IgD-negative memory B cell (primary cell): Measurements from ENCODE around the gene ANXA2. TPM values are rescaled to one million over a fixed set of nuclear protein-coding genes. Genes with fewer than 3 reads are reported as not detected.
A peak's percentile ranks its signal among the peaks of the same experiment; 100 is the strongest.

Source experiments
- H3K27ac Mint-ChIP-seq, 3 donors: one replicate each; pipeline ENCODE4 v1.8.0; 2020 to 2022; ENCODE audit warnings: mild to moderate bottlenecking in 3 of 3, mixed read lengths in 3 of 3, moderate library complexity in 1 of 3
- H3K27me3 Mint-ChIP-seq: one replicate; pipeline ENCODE4 v1.8.0; 2021; ENCODE audit warnings: mixed read lengths
- H3K36me3 Mint-ChIP-seq: one replicate; pipeline ENCODE4 v1.8.0; 2020; ENCODE audit warnings: mild to moderate bottlenecking, mixed read lengths
- H3K4me1 Mint-ChIP-seq, 3 donors: one replicate each; pipeline ENCODE4 v1.8.0; 2020 to 2022; ENCODE audit warnings: mixed read lengths in 3 of 3, mild to moderate bottlenecking in 1 of 3
- H3K4me3 Mint-ChIP-seq, 4 donors: one replicate each; pipeline ENCODE4 v1.8.0; 2020 to 2022; ENCODE audit warnings: mild to moderate bottlenecking in 4 of 4, mixed read lengths in 4 of 4, moderate library complexity in 3 of 4
- H3K9me3 Mint-ChIP-seq, 3 donors: one replicate each; pipeline ENCODE4 v1.8.0; 2020 to 2021; ENCODE audit warnings: mixed read lengths in 3 of 3, mild to moderate bottlenecking in 1 of 3
- polyA plus RNA-seq: library from polyadenylated mRNA; unstranded; fragments of 300-500 nt; fragmentation: Illumina TruSeq; gene quantifications from one replicate; pipeline ENCODE4 v1.2.3, GENCODE V29; 2021

ANXA2 gene
- polyA plus RNA-seq, 1 donor from 2014 or later: 462 TPM

- H3K4me3 Mint-ChIP-seq: peak overlapping the region in 1 of 4 donors; percentile 17
- peaks cover 2% of the 10 kb centered on the region for H3K36me3 Mint-ChIP-seq
- peak overlapping the region in 1 of 3 donors; percentile 50 for H3K27ac Mint-ChIP-seq
- no peaks in the 10 kb centered on the region for H3K27me3 Mint-ChIP-seq
- H3K9me3 Mint-ChIP-seq: no peaks in the 10 kb centered on the region
- H3K4me1 Mint-ChIP-seq: peaks cover 34 to 39% (median 35%) of the 10 kb centered on the region in 3 donors
These were observed 11.2 kb downstream of the ANXA2 start for GRCh38 chr15:60386615-60387014.

- H3K27ac Mint-ChIP-seq: peak overlapping the region in 1 of 3 donors; percentile 50
- H3K4me3 Mint-ChIP-seq: no peak overlapping the region
- H3K36me3 Mint-ChIP-seq: peaks cover 2% of the 10 kb centered on the region
- H3K4me1 Mint-ChIP-seq: peaks cover 29 to 36% (median 30%) of the 10 kb centered on the region in 3 donors
- H3K9me3 Mint-ChIP-seq: no peaks in the 10 kb centered on the region
- H3K27me3 Mint-ChIP-seq: no peaks in the 10 kb centered on the region
These were observed 11.9 kb downstream of the ANXA2 start for GRCh38 chr15:60385620-60386552.

DNA sequence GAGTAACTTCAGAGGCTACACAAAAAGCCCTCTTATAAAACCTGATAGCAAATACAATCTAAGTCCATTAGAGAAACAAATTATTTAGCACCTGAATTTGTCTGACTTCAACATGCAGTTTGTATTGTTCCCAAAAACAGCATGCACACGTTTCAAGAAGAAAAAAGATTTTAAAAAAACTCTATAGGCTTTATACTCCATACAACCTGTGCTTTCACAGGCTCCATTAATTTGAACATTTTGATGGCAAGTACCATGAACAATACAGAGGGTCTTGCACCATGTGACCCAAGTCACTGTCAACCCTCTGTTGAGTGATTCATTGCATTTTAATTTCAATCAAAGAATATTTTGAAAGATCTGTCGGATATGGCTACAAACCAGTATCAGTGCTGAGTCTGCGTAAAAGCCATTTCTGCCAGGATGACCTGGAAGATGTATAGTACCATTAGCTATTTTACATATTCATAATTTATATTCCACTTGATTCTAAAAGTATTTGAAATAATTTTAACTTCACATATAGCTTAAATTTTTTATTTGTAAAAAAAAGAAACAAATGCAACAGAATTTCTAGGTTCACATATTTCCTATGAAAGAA is 13.2 kb downstream of the ANXA2 start:
- H3K27me3 Mint-ChIP-seq: no peaks in the 10 kb centered on the region
- no peak overlapping the region for H3K4me3 Mint-ChIP-seq
- no peaks in the 10 kb centered on the region for H3K9me3 Mint-ChIP-seq
- peaks cover 2% of the 10 kb centered on the region for H3K36me3 Mint-ChIP-seq
- H3K27ac Mint-ChIP-seq: no peak overlapping the region
- peaks cover 17 to 26% (median 25%) of the 10 kb centered on the region in 3 donors for H3K4me1 Mint-ChIP-seq

DNA sequence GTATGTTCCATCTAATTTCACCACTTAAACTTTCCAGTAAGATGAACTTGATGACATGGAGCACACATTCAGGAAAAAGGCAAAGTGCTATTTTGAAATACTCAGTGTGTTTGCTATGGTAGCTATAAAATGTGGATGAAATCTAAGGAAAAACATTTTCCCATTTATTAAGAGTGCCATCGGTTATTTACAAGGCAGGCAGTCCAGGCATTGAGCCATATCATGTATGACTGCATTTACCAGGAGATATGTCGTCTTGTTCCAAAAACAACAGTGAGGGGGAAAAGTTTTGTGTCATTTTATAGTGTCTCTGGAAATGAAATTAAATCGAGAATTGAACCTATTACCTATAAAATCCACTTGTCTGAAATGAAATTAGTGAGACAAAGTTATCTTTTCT is 13.7 kb downstream of the ANXA2 start:
- no peak overlapping the region for H3K27ac Mint-ChIP-seq
- H3K36me3 Mint-ChIP-seq: peaks cover 2% of the 10 kb centered on the region
- H3K4me3 Mint-ChIP-seq: no peak overlapping the region
- H3K4me1 Mint-ChIP-seq: peaks cover 11 to 20% (median 19%) of the 10 kb centered on the region in 3 donors
- H3K27me3 Mint-ChIP-seq: no peaks in the 10 kb centered on the region
- H3K9me3 Mint-ChIP-seq: no peaks in the 10 kb centered on the region

DNA sequence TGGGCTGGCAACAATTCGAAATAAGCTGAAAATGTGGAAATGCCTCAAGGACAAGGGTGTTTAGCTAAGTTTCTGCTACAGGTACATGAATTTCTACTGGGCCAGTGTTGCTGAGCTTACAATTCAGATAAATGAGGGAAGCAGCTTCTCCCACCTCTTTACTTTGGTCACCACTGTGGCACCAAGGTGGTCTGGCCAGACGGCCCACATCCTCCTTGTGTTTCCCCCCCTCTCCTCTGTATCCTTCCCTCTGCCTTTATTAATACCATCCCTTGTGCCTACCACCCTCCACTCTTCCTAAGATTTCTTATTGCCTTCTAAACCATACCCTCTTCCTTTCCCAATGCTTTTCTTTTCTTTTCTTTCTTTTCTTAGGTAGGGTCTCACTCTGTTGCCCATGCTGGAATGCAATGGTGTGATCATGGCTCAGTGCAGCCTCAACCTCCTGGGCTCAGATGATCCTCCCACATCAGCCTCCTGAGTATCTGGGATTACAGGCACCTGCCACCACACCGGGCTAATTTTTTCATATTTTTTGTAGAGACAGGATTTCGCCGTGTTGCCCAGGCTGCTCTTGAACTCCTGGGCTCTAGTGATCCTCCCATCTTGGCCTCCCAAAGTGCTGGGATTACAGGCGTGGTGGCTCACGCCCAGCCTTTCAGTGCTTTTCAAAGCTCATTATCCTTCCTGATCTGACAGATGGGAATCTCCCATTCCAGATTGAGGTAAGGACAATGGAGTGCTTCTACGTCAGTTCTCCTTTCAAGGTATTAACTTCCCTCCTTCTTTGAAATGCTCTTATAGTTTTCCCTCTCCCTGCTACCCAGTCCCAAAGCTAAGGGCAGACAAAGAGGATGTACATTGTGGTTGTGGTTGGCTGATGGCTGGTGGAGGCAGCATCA is 14.8 kb downstream of the ANXA2 start:
- Mint-ChIP-seq H3K9me3 (no peaks in the 10 kb centered on the region), H3K27me3 (no peaks in the 10 kb centered on the region), H3K36me3 (peaks cover 2% of the 10 kb centered on the region), H3K4me1 (peaks cover 11 to 16% (median 13%) of the 10 kb centered on the region in 3 donors), H3K4me3 (no peak overlapping the region), H3K27ac (no peak overlapping the region)

- Mint-ChIP-seq H3K4me1 (peaks cover 0 to 3% (median 3%) of the 10 kb centered on the region in 3 donors), H3K36me3 (peaks cover 2% of the 10 kb centered on the region), H3K9me3 (no peaks in the 10 kb centered on the region), H3K4me3 (no peak overlapping the region), H3K27ac (peak overlapping the region in 1 of 3 donors; percentile 42), H3K27me3 (no peaks in the 10 kb centered on the region)
These were observed 16.5 kb downstream of the ANXA2 start for GRCh38 chr15:60381148-60381788.

- peaks cover 2% of the 10 kb centered on the region for H3K36me3 Mint-ChIP-seq
- no peaks in the 10 kb centered on the region for H3K4me1 Mint-ChIP-seq
- H3K27ac Mint-ChIP-seq: no peak overlapping the region
- H3K27me3 Mint-ChIP-seq: no peaks in the 10 kb centered on the region
- no peak overlapping the region for H3K4me3 Mint-ChIP-seq
- no peaks in the 10 kb centered on the region for H3K9me3 Mint-ChIP-seq
These were observed 18.1 kb downstream of the ANXA2 start for GRCh38 chr15:60379525-60380274.

DNA sequence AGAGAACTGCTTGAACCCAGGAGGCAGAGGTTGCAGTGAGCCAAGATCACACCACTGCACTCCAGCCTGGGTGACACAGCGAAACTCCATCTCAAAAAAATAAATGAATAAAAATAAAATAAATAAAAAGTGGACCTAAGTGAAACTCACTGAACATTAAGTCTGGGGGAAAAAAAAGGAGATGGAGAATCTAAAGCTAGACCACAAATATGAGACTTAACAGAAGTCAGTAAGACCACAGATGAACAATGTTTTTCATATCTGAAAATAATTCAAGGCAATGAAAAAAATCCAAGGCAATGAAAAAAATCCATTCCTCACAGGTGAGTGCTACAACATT is 18.6 kb downstream of the ANXA2 start:
- Mint-ChIP-seq H3K9me3 (no peaks in the 10 kb centered on the region), H3K27me3 (no peaks in the 10 kb centered on the region), H3K27ac (no peak overlapping the region), H3K4me1 (no peaks in the 10 kb centered on the region), H3K4me3 (no peak overlapping the region), H3K36me3 (peaks cover 2% of the 10 kb centered on the region)

GRCh38 chr15:60376677-60377095 is 21.1 kb downstream of the ANXA2 start:
- Mint-ChIP-seq H3K27me3 (no peaks in the 10 kb centered on the region), H3K36me3 (peaks cover 2% of the 10 kb centered on the region), H3K9me3 (no peaks in the 10 kb centered on the region), H3K4me1 (peaks cover 0 to 3% (median 0%) of the 10 kb centered on the region in 3 donors), H3K27ac (no peak overlapping the region), H3K4me3 (no peak overlapping the region)

GRCh38 chr15:60375306-60375705 is 22.5 kb downstream of the ANXA2 start:
- Mint-ChIP-seq H3K27ac (no peak overlapping the region), H3K9me3 (no peaks in the 10 kb centered on the region), H3K36me3 (peaks cover 2% of the 10 kb centered on the region), H3K4me1 (peaks cover 0 to 3% (median 0%) of the 10 kb centered on the region in 3 donors), H3K27me3 (no peaks in the 10 kb centered on the region), H3K4me3 (no peak overlapping the region)

- Mint-ChIP-seq H3K9me3 (no peaks in the 10 kb centered on the region), H3K4me1 (peaks cover 0 to 3% (median 0%) of the 10 kb centered on the region in 3 donors), H3K4me3 (no peak overlapping the region), H3K36me3 (peaks cover 4% of the 10 kb centered on the region), H3K27ac (no peak overlapping the region), H3K27me3 (no peaks in the 10 kb centered on the region)
These were observed 23.1 kb downstream of the ANXA2 start for GRCh38 chr15:60374628-60375081.

DNA sequence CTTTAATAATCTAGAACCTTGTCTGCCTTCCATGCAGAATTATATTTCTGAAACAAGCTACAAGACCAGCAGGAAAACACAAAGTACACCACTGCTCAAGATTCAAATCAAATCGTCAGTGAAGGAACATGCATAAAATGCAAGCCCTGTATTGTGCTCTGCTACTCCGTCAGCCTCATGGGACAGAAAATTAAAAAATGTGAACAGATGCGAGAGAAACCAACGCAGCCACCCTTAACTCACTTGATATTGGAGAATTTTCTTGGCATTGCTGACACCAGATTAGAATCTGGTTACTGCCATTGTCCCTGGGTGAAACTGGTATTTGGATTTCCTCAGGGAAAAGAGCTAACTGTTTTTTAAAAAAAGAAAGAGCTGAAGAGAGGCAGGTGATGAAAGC is 23.6 kb downstream of the ANXA2 start:
- Mint-ChIP-seq H3K9me3 (no peaks in the 10 kb centered on the region), H3K36me3 (peaks cover 4% of the 10 kb centered on the region), H3K4me1 (peaks cover 0 to 4% (median 0%) of the 10 kb centered on the region in 3 donors), H3K4me3 (no peak overlapping the region), H3K27ac (no peak overlapping the region), H3K27me3 (no peaks in the 10 kb centered on the region)

- H3K36me3 Mint-ChIP-seq: peaks cover 4% of the 10 kb centered on the region
- no peak overlapping the region for H3K4me3 Mint-ChIP-seq
- no peak overlapping the region for H3K27ac Mint-ChIP-seq
- H3K27me3 Mint-ChIP-seq: no peaks in the 10 kb centered on the region
- H3K9me3 Mint-ChIP-seq: no peaks in the 10 kb centered on the region
- peaks cover 0 to 5% (median 0%) of the 10 kb centered on the region in 3 donors for H3K4me1 Mint-ChIP-seq
These were observed 24.0 kb downstream of the ANXA2 start for GRCh38 chr15:60373745-60374144.

DNA sequence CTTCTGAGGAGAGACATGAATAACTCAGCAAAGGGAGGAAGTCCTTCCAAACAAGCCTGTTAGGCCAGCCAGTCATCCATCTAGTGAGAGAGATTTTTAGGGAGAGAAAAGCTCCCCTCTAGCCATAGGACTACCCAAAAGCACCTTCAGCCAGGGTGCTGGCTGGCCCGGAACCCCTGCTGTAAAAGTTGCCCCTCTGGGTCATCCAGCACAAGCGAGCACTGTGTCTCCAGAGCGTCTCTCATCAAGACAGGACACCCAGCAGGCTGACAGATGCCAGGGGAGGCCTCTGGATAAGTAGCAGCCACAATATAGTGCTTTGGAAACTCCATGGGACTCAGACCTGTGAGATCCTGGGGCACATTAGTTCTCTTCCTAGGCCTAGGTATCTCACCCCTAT is 24.5 kb downstream of the ANXA2 start:
- no peak overlapping the region for H3K4me3 Mint-ChIP-seq
- H3K27me3 Mint-ChIP-seq: no peaks in the 10 kb centered on the region
- H3K27ac Mint-ChIP-seq: no peak overlapping the region
- H3K9me3 Mint-ChIP-seq: no peaks in the 10 kb centered on the region
- peaks cover 0 to 5% (median 0%) of the 10 kb centered on the region in 3 donors for H3K4me1 Mint-ChIP-seq
- H3K36me3 Mint-ChIP-seq: peaks cover 4% of the 10 kb centered on the region
